Prostate gland (tissue), 2 donors: Measurements from ENCODE around the gene PDE2A. TPM values are rescaled to one million over a fixed set of nuclear protein-coding genes. Genes with fewer than 3 reads are reported as not detected.

Experiments
- DNase-seq: peaks from one replicate; pipeline ENCODE4 v3.0.0-alpha.2; 2019; ENCODE audit warnings: low spot score
- H3K27ac ChIP-seq, 2 donors: fragments of 200-600 bp; sonication (generic); 2 replicates each; pipeline ENCODE4 v1.5.1; 2017 to 2019
- H3K27me3 ChIP-seq: fragments of 200-600 bp; sonication (generic); replicated peaks from 2 replicates; pipeline ENCODE4 v1.5.1; 2019; ENCODE audit not compliant: insufficient read depth
- H3K36me3 ChIP-seq, 2 donors: fragments of 200-600 bp; sonication (generic); 1 replicate in 1 of 2; 2 replicates in 1 of 2; pipeline versions ENCODE4 v1.5.1 to v1.8.1; 2017 to 2019
- H3K4me1 ChIP-seq: fragments of 200-600 bp; sonication (generic); replicated peaks from 2 replicates; pipeline ENCODE4 v1.5.1; 2019
- H3K4me3 ChIP-seq, 2 donors: fragments of 200-600 bp; sonication (generic); 2 replicates each; pipeline ENCODE4 v1.5.1; 2017 to 2019
- H3K9me3 ChIP-seq: fragments of 200-600 bp; sonication (generic); 2 replicates; pipeline ENCODE4 v1.5.1; 2017
- POLR2A ChIP-seq: fragments of 450-650 bp; IDR thresholded peaks from one replicate; pipeline ENCODE4 v1.6.1; 2016; ENCODE audit warnings: antibody characterized with exemption, mild to moderate bottlenecking
- POLR2AphosphoS5 ChIP-seq: sonication (generic); formaldehyde crosslinking; IDR thresholded peaks from one replicate; pipeline ENCODE4 v1.6.1; 2017; ENCODE audit warnings: antibody characterized with exemption
- WGBS: methylation state at CpG from one replicate; pipeline ENCODE4 v1.1.5; 2018; 5-methylcytosine and 5-hydroxymethylcytosine counted together
- intact Hi-C: fragments of 100-400 bp; cut with DNase I; formaldehyde crosslinking; loops from one replicate; pipeline ENCODE4 v1.14.2; 2022
- total RNA-seq, 2 donors: library from RNA; depleted of rRNA; stranded (reverse); fragments of >200 nt; gene quantifications; one replicate each; pipeline ENCODE4 v1.1.0, GENCODE V29; 2016
- TF ChIP-seq, protein P1 (sequence below), 4 experiments: fragments of 200-600 bp in 2 of 4; fragments of 450-650 bp in 2 of 4; sonication (generic) in 2 of 4; IDR thresholded peaks; 1 replicate in 3 of 4; 2 replicates in 1 of 4; pipeline ENCODE4 v1.5.1; 2016 to 2019; ENCODE audit warnings: antibody characterized with exemption in 4 of 4, mild to moderate bottlenecking in 2 of 4, moderate library complexity in 2 of 4

The PDE2A gene
- total RNA-seq, 2 donors from 2014 or later = 24.2 to 47.7 TPM

DNA sequence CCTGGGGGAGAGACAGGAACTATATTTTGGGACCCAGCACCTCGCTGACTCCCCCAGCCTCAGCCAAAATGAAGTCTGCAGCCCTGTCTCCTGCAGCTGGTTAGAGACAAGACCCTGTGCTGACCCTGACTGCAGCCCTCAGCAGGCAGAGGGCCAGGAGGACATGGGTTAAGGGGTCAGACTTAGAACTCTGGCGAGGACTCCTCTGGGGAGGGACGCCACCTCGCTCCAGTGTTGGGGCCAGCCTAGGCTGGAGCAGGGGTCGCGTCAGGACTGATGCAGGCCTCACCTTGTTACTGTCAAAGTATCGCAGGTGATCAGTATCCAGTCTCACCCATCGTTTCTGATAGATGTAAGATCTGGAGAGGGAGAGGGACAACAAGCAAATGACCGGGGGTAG lies 36.9 kb upstream of the PDE2A start:
- WGBS = 92% methylated on average over 9 of the region's 9 CpGs

DNA sequence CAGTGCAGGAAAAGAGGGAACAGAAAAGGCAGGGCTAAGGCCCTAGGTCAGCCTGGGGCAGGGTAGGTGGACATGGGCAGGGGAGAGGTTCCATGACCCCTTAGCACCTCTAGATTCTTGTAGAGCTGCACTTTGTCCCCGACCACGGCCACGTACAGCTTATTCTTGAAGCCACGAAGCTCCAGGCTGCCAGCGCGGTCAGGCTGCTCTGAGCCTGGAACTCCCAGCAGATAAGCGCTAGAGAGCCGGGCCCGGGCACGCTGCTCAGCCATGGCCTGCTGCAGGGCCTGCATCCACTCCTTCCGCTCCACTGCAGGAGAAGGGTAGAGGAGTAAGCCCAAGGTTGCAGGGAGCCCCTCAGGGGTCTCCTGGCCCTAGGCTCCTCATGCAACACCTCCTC lies 36.1 kb upstream of the PDE2A start:
- no peak overlapping the region for H3K4me3 ChIP-seq
- no peak overlapping the region for H3K27ac ChIP-seq
- no peaks in the 10 kb centered on the region for H3K4me1 ChIP-seq
- DNase-seq = no peak
- H3K27me3 ChIP-seq = no peaks in the 10 kb centered on the region
- intact Hi-C loops = no loop called here
- no peaks in the 10 kb centered on the region for H3K9me3 ChIP-seq
- TF ChIP-seq POLR2A (no peak), POLR2AphosphoS5 (no peak)
- TF ChIP-seq, protein P1, sequence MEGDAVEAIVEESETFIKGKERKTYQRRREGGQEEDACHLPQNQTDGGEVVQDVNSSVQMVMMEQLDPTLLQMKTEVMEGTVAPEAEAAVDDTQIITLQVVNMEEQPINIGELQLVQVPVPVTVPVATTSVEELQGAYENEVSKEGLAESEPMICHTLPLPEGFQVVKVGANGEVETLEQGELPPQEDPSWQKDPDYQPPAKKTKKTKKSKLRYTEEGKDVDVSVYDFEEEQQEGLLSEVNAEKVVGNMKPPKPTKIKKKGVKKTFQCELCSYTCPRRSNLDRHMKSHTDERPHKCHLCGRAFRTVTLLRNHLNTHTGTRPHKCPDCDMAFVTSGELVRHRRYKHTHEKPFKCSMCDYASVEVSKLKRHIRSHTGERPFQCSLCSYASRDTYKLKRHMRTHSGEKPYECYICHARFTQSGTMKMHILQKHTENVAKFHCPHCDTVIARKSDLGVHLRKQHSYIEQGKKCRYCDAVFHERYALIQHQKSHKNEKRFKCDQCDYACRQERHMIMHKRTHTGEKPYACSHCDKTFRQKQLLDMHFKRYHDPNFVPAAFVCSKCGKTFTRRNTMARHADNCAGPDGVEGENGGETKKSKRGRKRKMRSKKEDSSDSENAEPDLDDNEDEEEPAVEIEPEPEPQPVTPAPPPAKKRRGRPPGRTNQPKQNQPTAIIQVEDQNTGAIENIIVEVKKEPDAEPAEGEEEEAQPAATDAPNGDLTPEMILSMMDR (IDR thresholded peaks at IDR 0.05) = no peak
- H3K36me3 ChIP-seq = peaks cover 3 to 32% of the 10 kb centered on the region in 2 donors
- WGBS = 90% methylated on average over 11 of the region's 11 CpGs

More for the DNA sequence above, 36.9 kb upstream of the PDE2A start:
- Histone ChIP-seq H3K4me1 (no peaks in the 10 kb centered on the region), H3K36me3 (peaks cover 3 to 32% of the 10 kb centered on the region in 2 donors), H3K4me3 (no peak overlapping the region), H3K9me3 (no peaks in the 10 kb centered on the region), H3K27ac (no peak overlapping the region), H3K27me3 (no peaks in the 10 kb centered on the region)
- TF ChIP-seq, protein P1 (IDR thresholded peaks at IDR 0.05) = no peak
- TF ChIP-seq POLR2A (no peak), POLR2AphosphoS5 (no peak)
- intact Hi-C loops = no loop called here
- DNase-seq = no peak

DNA sequence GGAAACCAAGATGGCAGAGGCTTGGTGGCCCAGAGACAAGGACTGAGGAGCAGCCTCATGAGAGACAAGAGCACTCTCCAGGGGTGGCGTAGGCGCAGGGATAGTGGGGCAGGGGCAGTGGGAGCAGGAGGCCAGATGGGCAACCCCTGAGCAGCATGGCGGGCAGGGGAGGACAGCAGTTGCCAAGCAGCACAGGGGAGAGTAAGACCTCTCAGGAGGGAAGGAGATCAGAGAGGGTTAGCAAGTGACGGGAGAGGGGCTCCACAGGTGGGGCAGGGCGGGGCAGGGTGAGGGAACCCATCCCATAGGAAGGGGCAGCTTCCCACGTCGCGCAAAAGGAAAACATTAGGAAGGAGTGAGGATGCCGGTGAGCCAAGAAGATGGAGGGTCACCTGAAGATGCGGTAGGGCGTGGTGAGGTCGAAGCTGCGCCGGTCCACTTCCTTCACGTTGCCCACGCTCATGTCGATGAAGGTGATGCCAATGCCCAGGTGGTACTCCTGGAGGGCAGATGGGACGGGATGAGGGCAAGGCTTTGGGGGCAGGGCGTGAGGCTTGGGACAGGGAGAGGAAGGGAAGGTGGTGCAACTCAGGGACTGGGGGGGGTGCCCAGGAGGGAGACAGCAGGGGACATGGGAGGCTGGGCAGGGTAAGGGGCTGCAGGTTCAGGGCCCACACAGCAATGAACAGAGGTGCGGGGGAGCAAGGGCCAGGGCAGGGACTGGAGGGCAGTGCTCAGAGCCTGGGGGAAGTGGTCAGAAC lies 35.4 kb upstream of the PDE2A start:
- Histone ChIP-seq H3K9me3 (no peaks in the 10 kb centered on the region), H3K27ac (no peak overlapping the region), H3K27me3 (no peaks in the 10 kb centered on the region), H3K4me1 (no peaks in the 10 kb centered on the region), H3K4me3 (no peak overlapping the region), H3K36me3 (peaks cover 3 to 32% of the 10 kb centered on the region in 2 donors)
- no peak for TF ChIP-seq POLR2AphosphoS5
- TF ChIP-seq, protein P1 (IDR thresholded peaks at IDR 0.05) = no peak
- TF ChIP-seq POLR2A = no peak
- DNase-seq = no peak
- intact Hi-C loops = no loop called here
- WGBS = 92% methylated on average over 20 of the region's 20 CpGs

DNA sequence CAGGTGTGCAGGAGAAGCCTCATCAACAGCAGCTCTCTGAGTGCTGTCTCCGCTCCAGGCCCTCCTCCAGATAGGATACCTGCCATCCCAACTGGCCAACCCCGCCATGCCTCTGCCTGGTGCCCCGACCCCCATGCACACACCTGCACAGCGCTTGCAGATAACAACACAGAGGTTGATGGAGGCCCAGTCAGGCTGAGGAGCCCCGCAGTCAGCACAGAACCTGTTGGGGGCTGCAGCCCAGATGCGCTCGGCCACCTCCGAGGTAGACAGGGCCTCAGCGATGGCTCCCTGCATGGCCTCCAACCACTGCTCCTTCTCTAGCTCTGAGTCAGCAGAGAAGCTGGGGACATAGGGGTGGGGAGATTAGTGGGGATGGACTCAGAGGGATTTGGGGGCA lies 32.8 kb upstream of the PDE2A start:
- Histone ChIP-seq H3K4me1 (no peaks in the 10 kb centered on the region), H3K27me3 (no peaks in the 10 kb centered on the region), H3K27ac (no peak overlapping the region), H3K36me3 (peaks cover 3 to 32% of the 10 kb centered on the region in 2 donors), H3K4me3 (no peak overlapping the region), H3K9me3 (no peaks in the 10 kb centered on the region)
- 94% methylated on average over 9 of the region's 9 CpGs for WGBS
- no peak for DNase-seq
- intact Hi-C loops = no loop called here
- TF ChIP-seq POLR2A (no peak), POLR2AphosphoS5 (no peak)
- TF ChIP-seq, protein P1 (IDR thresholded peaks at IDR 0.05) = no peak

DNA sequence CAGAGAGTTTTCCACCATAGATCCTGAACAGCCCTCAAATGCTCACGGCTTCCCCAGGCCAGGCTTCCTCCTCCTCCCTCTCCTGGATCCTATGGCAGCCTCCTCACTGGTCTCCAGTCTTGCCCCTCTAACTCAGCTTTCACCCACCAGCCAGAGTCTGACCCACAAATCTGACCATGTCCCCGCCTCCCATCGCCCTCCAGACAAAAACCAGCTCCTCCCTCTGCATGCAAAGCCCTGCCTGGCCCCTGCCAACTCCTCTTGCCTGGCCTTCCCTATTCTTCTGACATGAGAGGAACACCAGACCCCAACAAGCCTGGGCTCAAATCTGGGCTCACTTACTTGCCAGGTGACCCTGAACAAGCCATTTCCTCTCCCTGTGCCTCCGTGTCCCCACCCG lies 32.4 kb upstream of the PDE2A start:
- DNase-seq = no peak
- no peak for TF ChIP-seq POLR2AphosphoS5
- TF ChIP-seq POLR2A = no peak
- TF ChIP-seq, protein P1 (IDR thresholded peaks at IDR 0.05) = no peak
- no peak overlapping the region for H3K27ac ChIP-seq
- H3K4me1 ChIP-seq = no peaks in the 10 kb centered on the region
- H3K27me3 ChIP-seq = no peaks in the 10 kb centered on the region
- WGBS = 83% methylated on average over 5 of the region's 5 CpGs
- no peak overlapping the region for H3K4me3 ChIP-seq
- peaks cover 3 to 32% of the 10 kb centered on the region in 2 donors for H3K36me3 ChIP-seq
- intact Hi-C loops = no loop called here
- H3K9me3 ChIP-seq = no peaks in the 10 kb centered on the region
